ENCODE results near the gene KSR2. TPM values are rescaled to one million over a fixed set of nuclear protein-coding genes. Genes with fewer than 3 reads are reported as not detected.
"Not testable (repeated sequence)": the region's sequence is repeated elsewhere in the genome, so short reads cannot be mapped to it uniquely, and the experiment has no call there.

Gene KSR2
- total and polyA plus RNA-seq, 4 experiments from 2014 or later = 0.03 to 0.09 (median 0.06) TPM; not detected in 1

GRCh38 chr12:117762143-117762542 lies 206.6 kb downstream of the KSR2 start:
- Histone ChIP-seq H3K36me3 (ENCODE audit: insufficient read depth, low read length) (no peaks in the 10 kb centered on the region), H3K4me3 (ENCODE audit: low read length in 2 of 2) (no peak overlapping the region), H3K27ac (ENCODE audit: low read depth, low read length) (no peak overlapping the region), H3K27me3 (ENCODE audit: insufficient read depth, low read length) (no peaks in the 10 kb centered on the region), H3K4me1 (ENCODE audit: insufficient read depth, low read length) (no peaks in the 10 kb centered on the region), H3K9me3 (ENCODE audit: control insufficient read depth in 1 of 2, low read length in 2 of 2) (no peaks in the 10 kb centered on the region)
- no peak for DNase-seq
- Mint-ChIP-seq H3K9me3 (peaks cover 4 to 17% (median 10%) of the 10 kb centered on the region in 8 donors), H3K36me3 (no peaks in the 10 kb centered on the region), H3K27me3 (no peaks in the 10 kb centered on the region), H3K4me1 (no peaks in the 10 kb centered on the region), H3K27ac (no peak overlapping the region), H3K4me3 (no peak overlapping the region)
- intact Hi-C loops (cut with micrococcal nuclease) = no loop called here
- ChIA-PET POLR2A (ENCODE audit: partially characterized antibody) (no interaction called here), CTCF (ENCODE audit: partially characterized antibody) (no interaction called here)

GRCh38 chr12:117761528-117762100 lies 207.2 kb downstream of the KSR2 start:
- Mint-ChIP-seq H3K9me3 (peaks cover 4 to 17% (median 10%) of the 10 kb centered on the region in 8 donors), H3K36me3 (no peaks in the 10 kb centered on the region), H3K4me3 (no peak overlapping the region), H3K27ac (no peak overlapping the region), H3K4me1 (no peaks in the 10 kb centered on the region), H3K27me3 (no peaks in the 10 kb centered on the region)
- H3K36me3 ChIP-seq (ENCODE audit: insufficient read depth, low read length) = no peaks in the 10 kb centered on the region
- no peak for DNase-seq
- no peaks in the 10 kb centered on the region for H3K27me3 ChIP-seq (ENCODE audit: insufficient read depth, low read length)
- intact Hi-C loops (cut with micrococcal nuclease) = no loop called here
- no peaks in the 10 kb centered on the region for H3K4me1 ChIP-seq (ENCODE audit: insufficient read depth, low read length)
- ChIA-PET POLR2A (ENCODE audit: partially characterized antibody) (no interaction called here), CTCF (ENCODE audit: partially characterized antibody) (no interaction called here)
- H3K9me3 ChIP-seq (ENCODE audit: control insufficient read depth in 1 of 2, low read length in 2 of 2) = no peaks in the 10 kb centered on the region
- no peak overlapping the region for H3K4me3 ChIP-seq (ENCODE audit: low read length in 2 of 2)
- no peak overlapping the region for H3K27ac ChIP-seq (ENCODE audit: low read depth, low read length)

- intact Hi-C loops (cut with micrococcal nuclease) = no loop called here
- ChIA-PET POLR2A (ENCODE audit: partially characterized antibody) (no interaction called here), CTCF (ENCODE audit: partially characterized antibody) (no interaction called here)
- no peaks in the 10 kb centered on the region for H3K4me1 ChIP-seq (ENCODE audit: insufficient read depth, low read length)
- Mint-ChIP-seq H3K27me3 (no peaks in the 10 kb centered on the region), H3K36me3 (no peaks in the 10 kb centered on the region), H3K4me1 (no peaks in the 10 kb centered on the region), H3K27ac (no peak overlapping the region), H3K4me3 (no peak overlapping the region), H3K9me3 (peaks cover 2 to 15% (median 6%) of the 10 kb centered on the region in 8 donors)
- no peaks in the 10 kb centered on the region for H3K9me3 ChIP-seq (ENCODE audit: control insufficient read depth in 1 of 2, low read length in 2 of 2)
- no peaks in the 10 kb centered on the region for H3K36me3 ChIP-seq (ENCODE audit: insufficient read depth, low read length)
- H3K27me3 ChIP-seq (ENCODE audit: insufficient read depth, low read length) = no peaks in the 10 kb centered on the region
- H3K27ac ChIP-seq (ENCODE audit: low read depth, low read length) = no peak overlapping the region
- no peak overlapping the region for H3K4me3 ChIP-seq (ENCODE audit: low read length in 2 of 2)
- no peak for DNase-seq
Observed at GRCh38 chr12:117760990-117761389, 207.8 kb downstream of the KSR2 start.

GRCh38 chr12:117750657-117751056 lies 218.1 kb downstream of the KSR2 start:
- no peaks in the 10 kb centered on the region for H3K36me3 Mint-ChIP-seq
- DNase-seq = no peak
- intact Hi-C loops (cut with micrococcal nuclease) = no loop called here
- H3K4me1 Mint-ChIP-seq = no peaks in the 10 kb centered on the region
- H3K27me3 Mint-ChIP-seq = no peaks in the 10 kb centered on the region
- H3K27me3 ChIP-seq (ENCODE audit: insufficient read depth, low read length) = no peaks in the 10 kb centered on the region
- H3K4me3 Mint-ChIP-seq = no peak overlapping the region
- H3K36me3 ChIP-seq (ENCODE audit: insufficient read depth, low read length) = no peaks in the 10 kb centered on the region
- no peak overlapping the region for H3K27ac ChIP-seq (ENCODE audit: low read depth, low read length)
- CTCF ChIA-PET (ENCODE audit: partially characterized antibody) = no interaction called here
- POLR2A ChIA-PET (ENCODE audit: partially characterized antibody) = no interaction called here
- peaks cover 2 to 11% (median 6%) of the 10 kb centered on the region in 8 donors for H3K9me3 Mint-ChIP-seq
- no peaks in the 10 kb centered on the region for H3K4me1 ChIP-seq (ENCODE audit: insufficient read depth, low read length)
- no peak overlapping the region for H3K4me3 ChIP-seq (ENCODE audit: low read length in 2 of 2)
- H3K9me3 ChIP-seq (ENCODE audit: control insufficient read depth in 1 of 2, low read length in 2 of 2) = no peaks in the 10 kb centered on the region
- no peak overlapping the region for H3K27ac Mint-ChIP-seq

GRCh38 chr12:117749431-117749830 lies 219.4 kb downstream of the KSR2 start:
- no peak overlapping the region for H3K27ac Mint-ChIP-seq
- intact Hi-C loops (cut with micrococcal nuclease) = no loop called here

GRCh38 chr12:117746358-117746757 lies 222.4 kb downstream of the KSR2 start:
- H3K9me3 ChIP-seq (ENCODE audit: control insufficient read depth in 1 of 2, low read length in 2 of 2); DNase-seq; H3K36me3 ChIP-seq (ENCODE audit: insufficient read depth, low read length); H3K27ac Mint-ChIP-seq; H3K4me1 Mint-ChIP-seq; CTCF ChIA-PET (ENCODE audit: partially characterized antibody); H3K36me3 Mint-ChIP-seq; H3K27me3 Mint-ChIP-seq; H3K4me3 Mint-ChIP-seq; H3K27ac ChIP-seq (ENCODE audit: low read depth, low read length); POLR2A ChIA-PET (ENCODE audit: partially characterized antibody); intact Hi-C loops (cut with micrococcal nuclease); H3K27me3 ChIP-seq (ENCODE audit: insufficient read depth, low read length); H3K4me1 ChIP-seq (ENCODE audit: insufficient read depth, low read length); H3K4me3 ChIP-seq (ENCODE audit: low read length in 2 of 2): not testable (repeated sequence)
- peaks cover 2 to 18% (median 6%) of the 10 kb centered on the region in 8 donors for H3K9me3 Mint-ChIP-seq

More at GRCh38 chr12:117749431-117749830, 219.4 kb downstream of the KSR2 start:
- Histone ChIP-seq H3K27me3 (ENCODE audit: insufficient read depth, low read length) (no peaks in the 10 kb centered on the region), H3K27ac (ENCODE audit: low read depth, low read length) (no peak overlapping the region), H3K4me1 (ENCODE audit: insufficient read depth, low read length) (no peaks in the 10 kb centered on the region), H3K36me3 (ENCODE audit: insufficient read depth, low read length) (no peaks in the 10 kb centered on the region), H3K9me3 (ENCODE audit: control insufficient read depth in 1 of 2, low read length in 2 of 2) (no peaks in the 10 kb centered on the region), H3K4me3 (ENCODE audit: low read length in 2 of 2) (no peak overlapping the region)
- H3K9me3 Mint-ChIP-seq = peaks cover 2 to 11% (median 6%) of the 10 kb centered on the region in 8 donors
- H3K36me3 Mint-ChIP-seq = no peaks in the 10 kb centered on the region
- H3K27me3 Mint-ChIP-seq = no peaks in the 10 kb centered on the region
- H3K4me3 Mint-ChIP-seq = no peak overlapping the region
- ChIA-PET CTCF (ENCODE audit: partially characterized antibody) (no interaction called here), POLR2A (ENCODE audit: partially characterized antibody) (no interaction called here)
- no peak for DNase-seq
- H3K4me1 Mint-ChIP-seq = no peaks in the 10 kb centered on the region

- Mint-ChIP-seq H3K4me1 (no peaks in the 10 kb centered on the region), H3K27me3 (peaks cover 0 to 2% of the 10 kb centered on the region in 2 donors), H3K27ac (no peak overlapping the region), H3K4me3 (no peak overlapping the region), H3K36me3 (no peaks in the 10 kb centered on the region), H3K9me3 (peaks cover 0 to 13% (median 0%) of the 10 kb centered on the region in 8 donors)
- no peak overlapping the region for H3K4me3 ChIP-seq (ENCODE audit: low read length in 2 of 2)
- H3K27ac ChIP-seq (ENCODE audit: low read depth, low read length) = no peak overlapping the region
- DNase-seq = no peak
- H3K36me3 ChIP-seq (ENCODE audit: insufficient read depth, low read length) = no peaks in the 10 kb centered on the region
- ChIA-PET CTCF (ENCODE audit: partially characterized antibody) (no interaction called here), POLR2A (ENCODE audit: partially characterized antibody) (no interaction called here)
- no peaks in the 10 kb centered on the region for H3K27me3 ChIP-seq (ENCODE audit: insufficient read depth, low read length)
- intact Hi-C loops (cut with micrococcal nuclease) = no loop called here
- no peaks in the 10 kb centered on the region for H3K4me1 ChIP-seq (ENCODE audit: insufficient read depth, low read length)
- no peaks in the 10 kb centered on the region for H3K9me3 ChIP-seq (ENCODE audit: control insufficient read depth in 1 of 2, low read length in 2 of 2)
Observed at GRCh38 chr12:117744418-117744817, 224.4 kb downstream of the KSR2 start.

- no peaks in the 10 kb centered on the region for H3K36me3 Mint-ChIP-seq
- Histone ChIP-seq H3K4me3 (ENCODE audit: low read length in 2 of 2) (no peak overlapping the region), H3K27me3 (ENCODE audit: insufficient read depth, low read length) (no peaks in the 10 kb centered on the region), H3K4me1 (ENCODE audit: insufficient read depth, low read length) (no peaks in the 10 kb centered on the region), H3K36me3 (ENCODE audit: insufficient read depth, low read length) (no peaks in the 10 kb centered on the region), H3K27ac (ENCODE audit: low read depth, low read length) (no peak overlapping the region), H3K9me3 (ENCODE audit: control insufficient read depth in 1 of 2, low read length in 2 of 2) (no peaks in the 10 kb centered on the region)
- ChIA-PET POLR2A (ENCODE audit: partially characterized antibody) (no interaction called here), CTCF (ENCODE audit: partially characterized antibody) (no interaction called here)
- DNase-seq = no peak
- H3K4me3 Mint-ChIP-seq = no peak overlapping the region
- H3K27ac Mint-ChIP-seq = no peak overlapping the region
- H3K27me3 Mint-ChIP-seq = peaks cover 0 to 2% of the 10 kb centered on the region in 2 donors
- intact Hi-C loops (cut with micrococcal nuclease) = no loop called here
- H3K4me1 Mint-ChIP-seq = no peaks in the 10 kb centered on the region
- H3K9me3 Mint-ChIP-seq = peaks cover 0 to 13% (median 0%) of the 10 kb centered on the region in 8 donors
Observed at GRCh38 chr12:117743761-117744160, 225.0 kb downstream of the KSR2 start.

Data from CD4-positive, alpha-beta memory T cell (primary cell).